GM18870 (cell line): ENCODE measurements around the gene BASP1.
A peak's percentile ranks its signal among the peaks of the same experiment; 100 is the strongest.

Experiments used
- ATAC-seq: cut with Tn5 transposase; IDR thresholded peaks from one replicate; pipeline ENCODE4 v1.9.1; 2021; ENCODE audit warnings: moderate library complexity; ENCODE audit not compliant: unreplicated experiment

Gene BASP1

GRCh38 chr5:17217493-17218352, at the start of gene BASP1:
Gene BASP1 (plus strand): TSS chr5:17217631. CDS start chr5:17275217, 57,586 bp downstream.
- ATAC-seq = no peak

GRCh38 chr5:17169507-17169906, 47.9 kb upstream of the BASP1 start:
- ATAC-seq = no peak

GRCh38 chr5:17172791-17173190, 44.6 kb upstream of the BASP1 start:
- ATAC-seq = no peak

GRCh38 chr5:17174965-17175364, 42.5 kb upstream of the BASP1 start:
- ATAC-seq = no peak

- no peak for ATAC-seq
Observed at GRCh38 chr5:17177501-17178372, 39.7 kb upstream of the BASP1 start.

- ATAC-seq = no peak
Observed at GRCh38 chr5:17178373-17178675, 39.1 kb upstream of the BASP1 start.

- ATAC-seq = no peak
Observed at GRCh38 chr5:17180330-17180843, 37.0 kb upstream of the BASP1 start.

GRCh38 chr5:17180864-17181723, 36.3 kb upstream of the BASP1 start:
- no peak for ATAC-seq

- ATAC-seq = no peak
Observed at GRCh38 chr5:17182494-17182893, 34.9 kb upstream of the BASP1 start.

GRCh38 chr5:17182981-17183380, 34.5 kb upstream of the BASP1 start:
- no peak for ATAC-seq

- no peak for ATAC-seq
Observed at GRCh38 chr5:17183831-17184230, 33.6 kb upstream of the BASP1 start.

GRCh38 chr5:17184588-17184987, 32.8 kb upstream of the BASP1 start:
- no peak for ATAC-seq

- ATAC-seq = no peak
Observed at GRCh38 chr5:17185349-17185748, 32.1 kb upstream of the BASP1 start.

GRCh38 chr5:17185773-17186172, 31.7 kb upstream of the BASP1 start:
- no peak for ATAC-seq

GRCh38 chr5:17186256-17186655, 31.2 kb upstream of the BASP1 start:
- no peak for ATAC-seq

GRCh38 chr5:17187011-17187785, 30.2 kb upstream of the BASP1 start:
- ATAC-seq = no peak

- no peak for ATAC-seq
Observed at GRCh38 chr5:17187786-17188170, 29.7 kb upstream of the BASP1 start.

GRCh38 chr5:17189381-17190036, 27.9 kb upstream of the BASP1 start:
- ATAC-seq = peak; percentile 75

- ATAC-seq = peak; percentile 57
Observed at GRCh38 chr5:17190242-17190778, 27.1 kb upstream of the BASP1 start.
